NCI-H524 (cell line): ENCODE data around the gene CTSO.
"Not testable (repeated sequence)": the region's sequence is repeated elsewhere in the genome, so short reads cannot be mapped to it uniquely, and the experiment has no call there.

Source experiments
- DNase-seq, 2 experiments: peaks; one replicate each; lab custom pipeline; 2025; lab: John Stamatoyannopoulos, UW

Gene CTSO

DNA sequence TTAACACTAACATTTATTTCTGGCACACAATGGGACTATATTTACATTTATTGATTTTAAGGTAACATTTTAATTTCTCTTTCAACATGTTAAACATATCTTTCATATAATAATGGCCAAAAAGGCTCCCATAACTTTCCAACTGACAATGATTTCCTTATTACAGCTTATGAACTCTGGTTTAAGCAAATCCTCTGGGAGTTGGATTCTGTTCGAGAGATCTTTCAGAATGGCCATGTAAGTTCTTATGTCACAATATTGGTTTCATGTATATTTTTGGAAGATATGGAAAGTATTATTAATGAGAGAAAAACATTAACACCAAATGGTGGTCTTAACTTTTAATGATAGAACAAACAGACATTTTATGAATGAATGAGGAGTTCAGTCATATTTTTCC, 46.1 kb downstream of the CTSO start:
- DNase-seq, result no peak

DNA sequence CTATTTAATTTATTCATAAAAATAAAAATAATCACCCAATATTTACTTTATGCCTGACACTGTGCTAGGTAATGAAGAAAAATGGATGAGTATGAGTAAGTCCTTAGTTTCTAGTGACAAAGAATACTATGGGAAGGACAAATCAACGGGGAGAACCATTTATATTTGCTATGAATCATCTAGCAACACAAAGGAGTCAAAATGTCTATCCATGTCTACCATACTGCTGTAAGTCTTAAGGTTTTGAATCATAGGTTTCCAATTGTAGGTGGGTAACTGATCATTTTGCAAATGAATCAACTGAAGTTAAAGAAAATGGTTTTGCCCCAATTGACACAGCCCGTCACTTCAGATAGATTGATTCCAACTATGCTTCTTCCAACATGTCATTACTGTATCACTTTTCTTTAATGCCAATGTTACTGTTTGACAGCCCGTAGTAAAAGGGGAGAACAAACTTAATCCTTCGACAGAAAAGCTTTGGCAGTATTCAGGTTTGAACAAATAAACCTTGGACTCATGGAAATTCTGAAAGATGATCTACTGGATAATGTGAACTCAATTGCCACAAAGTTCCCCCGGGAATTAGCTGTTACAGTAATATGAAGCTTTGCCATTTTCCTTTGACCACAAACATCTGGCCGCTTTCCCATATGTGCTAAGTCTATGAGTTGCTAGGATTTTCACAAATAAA, 47.0 kb downstream of the CTSO start:
- DNase-seq, result peak; percentile 7 to 74

DNA sequence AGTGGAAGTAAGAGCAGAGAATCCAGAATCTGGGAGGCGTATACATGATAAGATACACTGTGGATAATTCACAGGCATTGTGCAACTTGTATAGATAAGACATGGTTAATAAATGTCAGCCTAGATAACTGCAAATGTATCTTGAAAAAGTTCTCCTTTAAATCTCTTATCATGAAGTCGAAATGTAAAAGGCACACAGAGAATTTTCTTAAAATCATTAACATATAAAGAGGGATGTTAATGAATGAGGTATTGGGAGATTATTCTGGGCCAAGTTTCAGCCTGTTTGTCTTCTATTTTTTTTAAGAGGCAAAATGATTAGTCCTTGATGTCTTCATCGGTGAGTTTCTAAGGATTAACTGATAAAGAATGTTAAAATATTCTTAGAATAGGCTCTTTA, 49.3 kb downstream of the CTSO start:
- DNase-seq, result no peak

DNA sequence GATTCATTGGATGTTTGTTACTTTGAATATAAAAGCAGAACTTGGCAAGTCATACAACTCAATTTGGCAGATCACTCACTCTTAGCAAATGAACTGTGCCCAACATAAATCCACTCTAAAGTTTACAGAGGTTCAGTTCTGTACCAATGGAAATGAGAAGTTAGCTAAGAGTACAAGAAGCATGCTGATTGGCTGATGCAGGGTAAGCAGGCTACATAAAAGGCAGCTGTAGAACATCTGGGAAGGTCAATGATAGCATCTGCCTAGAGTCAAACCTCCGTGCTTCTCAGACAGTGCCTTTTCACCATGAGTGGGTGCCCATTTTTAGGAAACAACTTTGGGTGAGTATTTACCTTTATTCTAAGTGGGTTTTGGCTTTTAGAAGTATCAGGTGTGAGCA, 50.2 kb downstream of the CTSO start, which contains the start of gene TDO2:
Gene TDO2, plus strand, starts transcription at position 244 of the 400 bp plus-strand sequence. Its CDS starts 63 bp downstream, at position 307.
- DNase-seq, result no peak

DNA sequence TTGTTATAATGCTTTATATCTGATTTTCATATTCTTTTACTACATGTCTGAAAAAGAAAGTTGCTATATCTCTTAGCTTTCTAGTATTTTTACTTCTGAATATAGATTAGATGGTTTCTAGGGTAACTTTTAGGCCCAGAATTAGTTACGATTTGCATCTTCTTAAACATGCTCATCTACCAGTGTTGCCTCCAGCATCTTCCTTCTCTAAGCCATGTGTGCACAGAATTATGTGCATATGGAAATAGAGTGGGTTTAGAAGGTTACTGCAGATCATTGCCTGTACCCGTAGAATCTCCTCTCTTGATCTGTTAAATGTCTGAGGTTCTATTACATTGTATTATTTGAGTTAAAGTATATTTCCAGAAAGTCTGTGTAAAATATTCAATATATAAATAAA, 52.7 kb downstream of the CTSO start:
- DNase-seq, result no peak

DNA sequence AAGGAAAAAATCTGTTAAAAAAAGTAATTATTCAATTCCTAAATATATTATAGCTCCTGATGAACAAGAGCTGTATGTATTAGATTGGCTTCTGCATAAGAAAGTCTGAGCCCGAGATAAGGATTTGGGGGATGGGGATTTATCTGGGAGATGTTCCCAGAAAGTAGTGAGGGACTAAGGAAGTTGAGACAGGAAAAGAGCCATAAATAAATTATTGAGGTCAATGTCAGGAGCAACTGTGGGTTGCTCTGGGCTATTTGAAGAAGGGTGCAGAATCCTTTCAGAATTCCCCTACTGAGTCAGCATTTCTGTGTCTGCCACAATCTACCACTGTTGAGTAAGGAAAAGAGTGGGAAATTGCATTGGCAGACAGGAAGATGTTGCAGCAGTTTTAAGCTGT, 53.3 kb downstream of the CTSO start:
- no peak for DNase-seq

DNA sequence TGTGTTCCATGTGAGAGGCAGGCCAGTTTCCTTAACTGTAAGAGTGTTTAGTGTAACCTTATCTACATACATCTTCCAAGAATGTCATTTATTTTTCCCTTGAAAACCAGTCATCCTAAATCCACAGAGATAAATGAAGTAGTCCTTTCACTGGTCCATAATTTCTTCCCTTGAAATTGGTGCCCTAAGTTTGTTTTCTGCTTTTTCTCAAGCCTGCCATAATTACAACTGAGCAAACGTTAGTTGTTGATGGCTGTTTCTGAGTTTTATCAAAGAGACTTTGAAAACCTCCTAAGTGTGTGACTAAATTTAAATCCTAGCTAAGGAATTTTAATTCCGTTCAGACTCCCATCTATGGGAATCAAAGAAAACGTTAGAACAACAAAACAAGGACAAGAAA, 53.8 kb downstream of the CTSO start:
- DNase-seq, result no peak

DNA sequence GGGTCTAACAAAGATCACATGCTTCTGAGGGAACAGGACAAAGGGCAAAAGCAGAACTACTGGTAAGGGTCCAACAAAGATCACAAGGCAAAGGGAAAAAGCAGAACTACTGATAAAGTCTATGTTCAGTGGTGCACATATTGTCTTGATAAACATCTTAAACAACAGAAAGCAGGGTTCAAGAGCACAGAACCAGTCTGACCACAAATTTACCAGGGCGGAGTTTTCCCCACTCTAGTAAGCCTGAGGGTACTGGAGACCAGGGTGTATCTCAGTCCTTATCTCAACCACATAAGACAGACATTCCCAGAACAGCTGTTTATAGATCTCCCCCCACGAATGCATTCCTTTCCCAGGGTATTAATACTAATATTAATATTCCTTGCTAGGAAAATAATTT, 55.3 kb downstream of the CTSO start:
- not testable (repeated sequence) for DNase-seq

DNA sequence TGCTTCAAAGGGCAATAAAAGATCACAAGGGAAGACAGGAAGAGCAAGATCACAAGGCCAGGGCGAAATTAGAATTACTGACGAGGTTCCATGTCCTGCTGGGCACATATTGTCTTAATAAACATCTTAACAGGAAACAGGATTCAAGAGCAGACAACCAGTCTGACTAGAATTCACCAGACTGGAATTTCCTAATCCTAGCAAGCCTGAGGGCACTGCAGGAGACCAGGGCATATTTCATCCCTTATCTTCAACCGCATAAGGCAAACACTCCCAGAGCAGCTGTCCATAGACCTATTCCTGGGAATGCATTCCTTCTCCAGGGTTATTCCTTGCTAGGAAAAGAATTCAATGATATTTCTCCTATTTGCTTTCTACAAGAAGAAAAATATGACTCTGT, 62.6 kb downstream of the CTSO start:
- DNase-seq, result no peak

DNA sequence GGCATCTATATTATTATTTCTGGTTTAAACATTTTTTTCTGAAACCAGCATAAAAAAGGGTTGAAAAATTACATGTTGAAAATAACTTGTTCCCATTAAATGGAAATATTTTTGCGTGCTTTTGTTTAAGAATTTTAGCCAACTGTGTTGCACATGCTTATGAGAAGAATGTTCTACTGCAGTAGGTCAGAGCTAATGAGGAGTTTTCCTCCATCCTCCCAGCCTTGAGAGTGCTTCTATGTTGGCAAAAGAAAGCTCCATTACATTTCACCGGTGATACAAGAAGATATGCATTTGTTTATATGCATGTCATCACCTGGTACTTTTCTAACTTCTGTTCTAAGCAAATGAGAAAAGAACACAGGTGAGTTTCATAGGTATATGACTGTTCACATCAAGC, 63.7 kb downstream of the CTSO start:
- DNase-seq, result no peak

DNA sequence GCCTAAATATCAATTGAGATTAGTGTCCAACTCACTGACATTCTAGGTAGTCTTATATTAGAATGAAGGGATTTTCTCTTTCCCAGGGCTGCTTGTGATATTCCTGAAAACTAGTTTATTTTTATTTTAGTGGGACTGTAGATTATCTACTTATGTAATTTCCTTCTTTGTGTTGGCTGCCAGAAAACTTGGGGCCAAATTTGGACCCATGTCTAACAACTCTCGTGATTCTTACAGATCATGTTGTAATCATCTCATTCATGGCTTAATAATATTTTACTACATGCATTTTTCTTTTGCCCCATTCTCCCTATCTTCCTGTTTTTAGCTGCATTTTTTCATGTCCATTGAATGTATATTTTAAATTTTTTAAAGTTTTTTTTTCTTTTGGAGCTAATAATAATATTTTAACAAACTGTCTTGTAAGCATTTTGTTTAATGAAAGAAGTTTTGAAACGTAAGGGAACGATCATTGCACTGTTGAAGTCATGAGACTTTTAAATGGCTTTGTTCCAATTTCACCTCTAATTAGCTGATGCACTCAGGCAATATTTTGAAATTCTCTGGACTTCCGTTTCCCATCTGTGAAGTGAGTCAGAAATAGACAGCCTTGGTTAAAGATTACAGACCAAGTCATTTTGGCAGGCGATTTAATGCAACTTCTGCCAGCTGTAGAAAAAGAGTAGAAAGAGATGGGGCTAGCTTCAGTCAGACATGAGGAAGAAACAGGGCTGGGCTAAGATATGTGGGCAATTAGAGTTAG, 64.5 kb downstream of the CTSO start:
- DNase-seq, result no peak

DNA sequence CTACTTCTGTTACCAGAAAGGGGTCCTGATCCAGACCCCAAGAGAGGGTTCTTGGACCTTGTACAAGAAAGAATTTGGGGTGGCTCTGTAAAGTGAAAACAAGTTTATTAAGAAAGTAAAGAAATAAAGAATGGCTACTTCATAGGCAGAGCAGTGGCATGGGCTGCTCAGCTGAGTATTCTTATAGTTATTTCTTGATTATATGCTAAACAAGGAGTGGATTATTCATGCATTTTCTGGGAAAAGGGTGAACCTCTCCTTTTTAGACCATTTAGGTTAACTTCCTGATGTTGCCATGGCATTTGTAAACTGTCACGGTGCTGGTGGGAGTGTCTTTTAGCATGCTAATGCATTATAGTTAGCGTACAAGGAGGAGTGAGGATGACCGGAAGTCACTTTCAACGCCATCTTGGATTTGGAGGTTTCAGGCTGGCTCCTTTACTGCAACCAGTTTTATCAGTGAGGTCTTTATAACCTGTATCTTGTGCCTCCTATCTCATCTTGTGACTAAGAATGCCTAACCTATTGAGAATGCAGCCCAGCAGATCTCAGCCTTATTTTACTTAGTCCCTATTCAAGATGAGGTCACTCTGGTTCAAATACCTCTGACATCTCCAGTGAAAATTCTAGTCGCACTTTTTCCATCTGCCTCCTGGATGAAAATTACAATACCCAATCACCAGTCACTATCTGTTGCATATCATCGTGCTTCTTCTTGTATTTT, 65.7 kb downstream of the CTSO start:
- DNase-seq, result no peak

DNA sequence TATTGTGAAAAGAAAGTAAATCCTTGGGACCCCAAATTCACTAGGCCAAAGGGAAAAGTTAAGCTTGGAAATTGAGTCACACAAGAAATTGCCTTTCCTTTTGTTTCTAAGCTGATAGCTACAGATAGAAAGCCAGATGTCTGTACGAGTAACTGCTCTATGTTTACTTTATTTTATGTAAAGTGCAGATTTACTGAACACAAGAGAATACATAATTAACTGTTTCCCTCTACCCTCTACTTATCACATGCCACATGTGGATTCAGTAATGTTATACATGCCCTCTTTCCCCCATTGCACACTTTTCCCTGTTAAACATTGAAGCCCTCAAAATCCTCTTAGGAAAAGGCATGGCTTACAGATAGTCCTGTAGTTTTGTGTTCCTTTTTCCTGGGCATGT, 66.6 kb downstream of the CTSO start:
- DNase-seq, result no peak

DNA sequence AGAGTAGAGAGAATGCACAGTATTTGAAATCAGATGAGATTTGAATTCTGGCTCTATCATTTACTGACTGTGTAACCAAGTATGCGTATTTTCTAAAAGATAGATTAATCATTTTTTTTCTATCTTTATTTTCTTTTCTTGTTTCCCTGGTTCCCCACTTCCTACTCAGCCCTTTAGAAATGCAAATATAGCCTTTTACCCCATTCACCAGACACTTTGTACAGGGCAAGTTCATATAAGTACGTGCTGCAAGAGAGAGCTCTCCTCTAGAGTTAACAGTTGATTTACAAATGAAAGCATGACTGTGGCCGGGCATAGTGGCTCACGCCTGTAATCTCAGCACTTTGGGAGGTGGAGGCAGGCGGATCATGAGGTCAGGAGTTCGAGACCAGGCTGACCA, 68.0 kb downstream of the CTSO start:
- DNase-seq, result no peak

DNA sequence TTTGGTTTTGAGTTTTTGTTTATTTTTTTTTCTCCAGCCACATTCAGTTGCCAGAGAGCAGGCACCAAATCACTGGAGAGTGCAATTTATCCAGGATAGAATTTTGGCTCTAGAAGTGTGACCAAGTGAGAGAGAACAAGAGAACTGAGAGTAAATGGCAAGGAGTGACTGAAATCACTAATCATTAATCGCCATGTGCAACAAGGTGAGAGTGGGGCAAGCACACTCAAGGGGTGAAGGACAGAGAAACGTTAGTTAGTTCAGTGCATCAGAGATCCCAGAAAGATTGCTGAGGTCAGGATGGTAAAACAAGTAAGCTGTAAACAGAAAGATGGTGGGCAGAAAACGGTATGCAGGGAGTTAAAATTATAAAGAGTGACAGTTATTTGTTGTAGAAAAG, 69.8 kb downstream of the CTSO start:
- DNase-seq, result no peak

DNA sequence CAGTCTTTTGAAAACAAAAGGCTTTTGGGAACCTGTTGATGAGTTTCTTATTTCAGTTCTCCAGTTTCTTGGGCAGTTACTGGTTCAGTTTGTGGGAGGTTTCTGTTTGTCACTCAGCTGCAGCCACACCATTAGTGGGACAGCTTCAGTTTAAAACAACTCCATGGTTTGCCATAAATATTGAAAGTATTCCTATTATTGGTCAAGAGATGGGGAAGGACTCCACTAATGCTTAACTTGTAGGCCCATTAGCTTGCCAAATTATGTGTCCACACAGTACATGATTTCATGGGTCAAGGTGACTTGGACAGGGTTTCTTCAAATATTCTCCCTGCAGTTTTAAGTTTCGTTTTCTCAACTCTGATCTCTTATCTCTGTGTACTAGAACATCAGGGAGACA, 72.1 kb downstream of the CTSO start:
- no peak for DNase-seq

DNA sequence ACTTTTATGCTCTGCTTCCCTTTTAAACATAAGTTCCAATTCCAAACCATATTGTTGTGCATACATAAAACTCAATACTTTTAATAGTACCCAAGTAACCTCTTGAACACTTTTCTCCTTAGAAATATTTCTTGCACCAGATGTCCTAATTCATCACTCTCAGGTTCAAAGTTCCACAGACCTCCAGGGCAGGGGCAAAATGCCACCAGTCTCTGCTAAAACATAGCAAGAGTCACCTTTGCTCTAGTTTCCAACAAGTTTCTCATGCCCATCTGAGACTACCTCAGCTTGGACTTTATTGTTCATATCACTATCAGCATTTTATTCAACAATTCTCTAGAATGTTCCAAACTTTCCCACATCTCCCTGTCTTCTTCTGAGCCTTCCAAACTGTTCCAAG, 73.9 kb downstream of the CTSO start:
- DNase-seq, result no peak

DNA sequence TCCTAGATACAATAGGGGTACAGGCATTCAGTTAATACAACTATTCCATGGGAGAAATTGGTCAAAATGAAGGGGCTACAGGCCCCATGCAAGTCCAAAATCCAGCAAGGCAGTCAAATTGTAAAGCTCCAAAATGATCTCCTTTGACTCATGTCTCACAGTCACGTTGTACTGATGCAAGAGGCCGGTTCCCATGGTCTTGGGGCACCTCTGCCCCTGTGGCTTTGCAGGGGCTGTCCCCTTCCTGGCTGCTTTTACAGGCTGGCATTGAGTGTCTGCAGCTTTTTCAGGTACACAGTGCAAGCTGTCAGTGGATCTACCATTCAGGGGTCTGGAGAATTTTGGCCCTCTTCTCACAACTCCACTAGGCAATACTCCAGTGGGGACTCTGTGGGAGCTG, 75.1 kb downstream of the CTSO start:
- no peak for DNase-seq

DNA sequence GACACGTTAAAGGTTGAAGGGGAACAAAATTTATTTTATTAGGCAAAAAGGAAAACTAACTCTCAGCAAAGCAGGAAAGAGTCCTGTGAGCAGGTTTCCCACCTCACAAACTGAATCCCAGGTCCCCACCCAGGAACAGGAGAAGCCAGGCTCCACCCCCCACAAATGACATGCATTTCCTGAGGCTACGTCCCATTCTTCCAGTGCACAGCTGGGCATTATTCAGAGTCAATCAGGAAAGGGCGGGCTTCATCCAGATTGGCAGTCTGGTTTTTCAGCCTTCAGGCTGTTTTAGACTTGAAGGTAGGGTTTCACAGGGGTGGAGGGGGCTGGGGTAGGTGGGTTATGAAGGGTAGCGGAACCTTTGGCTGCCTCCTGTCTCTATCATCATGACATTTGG, 75.7 kb downstream of the CTSO start:
- DNase-seq, result no peak

DNA sequence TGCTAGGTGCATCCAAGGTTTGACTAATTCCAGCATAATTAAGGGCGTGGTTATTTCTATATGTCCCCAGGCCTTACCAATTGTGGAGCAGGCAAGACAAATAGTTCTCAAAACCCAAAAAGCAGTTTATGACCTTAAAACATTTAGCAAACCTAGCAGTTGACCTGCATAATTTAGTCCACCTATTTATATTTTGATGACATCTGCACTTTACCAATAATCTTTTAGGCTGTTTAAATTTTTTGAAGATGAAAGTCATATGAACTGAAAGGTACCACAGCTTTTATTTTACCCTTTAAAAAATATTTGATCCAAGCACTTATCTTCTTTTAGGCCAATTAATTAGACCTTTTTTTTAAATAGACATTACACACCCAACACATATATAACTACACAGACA, 77.8 kb downstream of the CTSO start:
- no peak for DNase-seq
